Naive thymus-derived CD8-positive, alpha-beta T cell (primary cell): Measurements from ENCODE around the gene CDC16. TPM values are rescaled to one million over a fixed set of nuclear protein-coding genes. Genes with fewer than 3 reads are reported as not detected.

Experiments used
- ATAC-seq, 2 donors: fragments of 150-1000 bp; cut with Tn5 transposase in 1 of 2; sonication (Bioruptor Pico), chemical (Tn5 transposase) in 1 of 2; 1 replicate in 1 of 2; 2 replicates in 1 of 2; pipeline ENCODE4 v1.10.0; 2021; ENCODE audit warnings: mild to moderate bottlenecking in 2 of 2, moderate library complexity in 2 of 2
- POLR2A ChIA-PET: fragments of 350-600 bp; sonication (Branson Sonifier 250); formaldehyde crosslinking; loops from one replicate; lab custom pipeline; 2021; ENCODE audit warnings: antibody characterized with exemption; lab: Charles Lee
- DNase-seq, 10 donors: peaks; one replicate each; pipeline versions ENCODE4 v3.0.0 to v3.0.0-alpha.2; 2020 to 2022
- H3K27ac Mint-ChIP-seq, 10 donors: one replicate each; pipeline ENCODE4 v1.8.0; 2020 to 2022; ENCODE audit warnings: mild to moderate bottlenecking in 10 of 10, mixed read lengths in 10 of 10, moderate library complexity in 4 of 10, inconsistent platforms in 1 of 10
- H3K27me3 Mint-ChIP-seq, 5 donors: one replicate each; pipeline ENCODE4 v1.8.0; 2021 to 2022; ENCODE audit warnings: mixed read lengths in 5 of 5
- H3K36me3 Mint-ChIP-seq, 3 donors: one replicate each; pipeline ENCODE4 v1.8.0; 2020 to 2022; ENCODE audit warnings: mixed read lengths in 3 of 3, mild to moderate bottlenecking in 2 of 3, inconsistent platforms in 1 of 3
- H3K4me1 Mint-ChIP-seq, 4 donors: one replicate each; pipeline ENCODE4 v1.8.0; 2021 to 2022; ENCODE audit warnings: mixed read lengths in 4 of 4
- H3K4me3 Mint-ChIP-seq, 10 donors: one replicate each; pipeline ENCODE4 v1.8.0; 2020 to 2022; ENCODE audit warnings: mild to moderate bottlenecking in 10 of 10, mixed read lengths in 10 of 10, moderate library complexity in 6 of 10, inconsistent platforms in 1 of 10
- H3K9me3 Mint-ChIP-seq, 9 donors: one replicate each; pipeline ENCODE4 v1.8.0; 2020 to 2022; ENCODE audit warnings: mixed read lengths in 9 of 9, mild to moderate bottlenecking in 3 of 9, inconsistent platforms in 1 of 9, moderate library complexity in 1 of 9
- polyA plus RNA-seq, 3 donors: library from polyadenylated mRNA; unstranded; fragments of 300-500 nt; fragmentation: Illumina TruSeq; gene quantifications; one replicate each; pipeline ENCODE4 v1.2.3, GENCODE V29; 2021
- total RNA-seq, 8 experiments: library from RNA in 2 of 8; stranded (reverse) in 2 of 8; gene quantifications; one replicate each; pipeline ENCODE4 v1.2.3 and lab custom pipeline; 2021 to 2026

CDC16 gene
- total and polyA plus RNA-seq, 5 experiments from 2014 or later = 12.9 to 143 (median 19.6) TPM

DNA sequence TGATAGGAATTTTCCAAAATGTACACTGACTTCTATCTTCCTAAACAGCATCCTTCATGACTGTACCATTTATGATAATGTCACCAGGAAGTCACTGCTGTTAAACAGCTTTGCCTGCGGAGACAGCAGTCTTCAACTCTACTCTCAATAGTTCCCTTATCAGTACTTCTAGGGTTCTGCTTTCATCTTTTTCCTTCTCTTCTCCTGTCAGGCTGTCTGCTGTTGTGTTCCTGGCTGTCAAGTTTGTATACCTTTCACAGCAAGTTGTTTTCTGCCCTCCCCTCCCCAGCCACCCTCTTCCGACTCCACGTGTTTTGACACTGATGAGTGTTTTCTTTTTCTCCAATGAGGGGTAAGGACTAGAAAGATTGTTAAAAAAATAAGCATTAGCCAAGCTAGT lies 48.9 kb downstream of the CDC16 start:
- DNase-seq (no peak), ATAC-seq (no peak)
- peak overlapping the region in 6 of 10 donors; percentile 1 to 81 (median 54) for H3K27ac Mint-ChIP-seq
- peaks cover 6 to 53% (median 14%) of the 10 kb centered on the region in 3 donors for H3K36me3 Mint-ChIP-seq
- H3K27me3 Mint-ChIP-seq = no peaks in the 10 kb centered on the region
- H3K4me1 Mint-ChIP-seq = peaks cover 23 to 52% (median 43%) of the 10 kb centered on the region in 4 donors
- POLR2A ChIA-PET = no interaction called here
- peak overlapping the region; percentile 25 to 80 (median 58) for H3K4me3 Mint-ChIP-seq
- no peaks in the 10 kb centered on the region for H3K9me3 Mint-ChIP-seq

DNA sequence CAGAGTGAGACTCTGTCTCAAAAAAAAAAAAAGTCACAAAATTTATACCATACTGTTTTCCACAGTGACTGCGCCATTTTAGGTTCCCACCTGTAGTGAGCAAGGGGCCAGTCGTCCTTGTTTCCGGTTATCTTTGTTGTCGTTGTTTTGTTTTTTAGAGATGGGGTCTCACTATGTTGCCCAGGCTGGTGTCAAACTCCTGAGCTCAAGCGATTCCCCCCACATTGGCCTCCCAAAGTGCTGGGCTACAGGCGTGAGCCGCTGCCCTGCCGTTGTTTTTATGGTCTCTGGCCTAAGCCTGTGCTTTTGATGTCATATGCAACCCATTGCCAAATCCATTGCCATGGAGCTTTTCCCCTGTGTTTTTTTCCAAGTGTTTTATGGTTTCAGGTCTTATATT lies 50.0 kb downstream of the CDC16 start:
- Mint-ChIP-seq H3K4me1 (peaks cover 24 to 47% (median 36%) of the 10 kb centered on the region in 4 donors), H3K4me3 (peak overlapping the region in 6 of 10 donors; percentile 20 to 66 (median 36)), H3K36me3 (peaks cover 6 to 64% (median 14%) of the 10 kb centered on the region in 3 donors), H3K27ac (peak overlapping the region in 1 of 10 donors; percentile 31), H3K27me3 (no peaks in the 10 kb centered on the region), H3K9me3 (no peaks in the 10 kb centered on the region)
- ATAC-seq (no peak), DNase-seq (no peak)
- POLR2A ChIA-PET = no interaction called here

DNA sequence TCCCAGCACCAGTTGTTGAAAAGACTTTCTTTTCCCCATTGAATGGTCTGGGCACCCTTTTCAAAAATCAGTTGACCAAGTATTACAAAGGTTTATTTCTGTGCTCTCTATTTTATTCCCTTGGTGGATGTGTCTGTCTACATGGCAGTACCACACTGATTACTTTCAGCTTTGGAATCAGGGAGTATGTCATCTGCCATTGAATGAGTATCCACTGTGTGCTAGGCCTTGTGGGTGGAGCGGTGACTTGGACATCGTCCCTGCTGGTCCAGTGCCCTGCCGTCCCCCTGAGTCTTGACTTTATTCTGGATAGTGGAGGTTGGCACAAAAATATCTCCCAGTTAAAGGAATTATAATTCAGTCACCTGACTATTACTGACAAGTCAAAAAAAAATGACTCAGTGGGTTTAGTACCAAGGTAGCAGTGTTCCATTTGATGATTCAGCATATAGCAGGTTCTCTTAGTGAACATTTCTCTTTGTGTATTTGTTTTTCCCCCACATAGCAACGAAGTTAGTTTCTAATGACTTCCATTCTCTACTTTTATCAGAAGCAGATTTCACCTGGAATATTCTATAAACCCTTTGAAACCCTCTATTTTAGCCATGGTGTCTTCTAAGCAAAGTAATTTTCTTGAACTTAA lies 50.6 kb downstream of the CDC16 start:
- ATAC-seq (no peak), DNase-seq (no peak)
- Mint-ChIP-seq H3K36me3 (peaks cover 6 to 70% (median 14%) of the 10 kb centered on the region in 3 donors), H3K4me1 (peaks cover 20 to 42% (median 30%) of the 10 kb centered on the region in 4 donors), H3K27ac (peak overlapping the region in 1 of 10 donors; percentile 31), H3K27me3 (no peaks in the 10 kb centered on the region), H3K4me3 (peak overlapping the region in 5 of 10 donors; percentile 26 to 66 (median 40)), H3K9me3 (no peaks in the 10 kb centered on the region)
- POLR2A ChIA-PET = no interaction called here

DNA sequence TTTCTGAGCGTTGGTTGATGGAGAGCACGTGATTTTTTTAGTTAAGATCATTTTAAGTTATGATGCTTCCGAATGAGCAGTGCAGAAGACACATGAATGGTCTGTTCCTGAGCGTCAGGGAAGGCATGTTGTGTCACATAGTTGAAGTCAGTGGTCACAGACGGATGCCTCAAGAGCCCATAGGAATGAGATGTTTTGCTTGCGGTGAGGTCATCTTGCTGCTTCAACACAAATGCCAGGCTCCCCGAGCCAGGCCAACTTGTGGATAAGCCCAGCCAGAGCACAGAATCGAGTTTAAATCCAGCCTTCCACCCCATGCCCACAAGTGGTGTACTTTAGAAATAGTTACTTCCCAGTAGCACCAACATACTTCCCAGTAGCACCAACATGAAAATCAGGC lies 52.1 kb downstream of the CDC16 start:
- Mint-ChIP-seq H3K27me3 (no peaks in the 10 kb centered on the region), H3K9me3 (no peaks in the 10 kb centered on the region), H3K4me3 (no peak overlapping the region), H3K27ac (peak overlapping the region in 3 of 10 donors; percentile 48 to 81 (median 78)), H3K36me3 (peaks cover 10 to 84% (median 18%) of the 10 kb centered on the region in 3 donors), H3K4me1 (peaks cover 15 to 38% (median 23%) of the 10 kb centered on the region in 4 donors)
- DNase-seq = no peak
- ATAC-seq = no peak
- POLR2A ChIA-PET = no interaction called here

DNA sequence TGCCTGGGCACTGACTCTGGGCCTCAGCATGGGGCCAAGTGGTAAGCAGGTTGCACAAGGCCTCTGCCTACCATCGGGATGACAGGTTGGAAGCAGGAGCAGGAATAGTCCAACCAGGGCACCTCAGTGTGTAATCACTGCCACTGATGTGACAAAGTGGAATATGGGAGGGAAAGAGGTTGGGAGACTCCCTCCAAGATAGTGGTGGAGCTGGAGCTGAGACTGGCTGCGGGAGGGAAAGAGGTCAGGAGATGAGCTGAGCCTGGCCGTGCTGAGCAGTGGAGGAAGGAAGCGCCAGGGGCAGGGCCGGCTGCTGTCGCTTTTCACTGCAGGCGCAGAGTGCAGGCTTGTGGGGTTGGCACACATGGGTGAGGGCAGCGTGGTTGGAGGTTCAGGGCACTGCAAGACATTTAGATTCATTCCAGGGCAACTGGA lies 53.5 kb downstream of the CDC16 start:
- H3K9me3 Mint-ChIP-seq = no peaks in the 10 kb centered on the region
- POLR2A ChIA-PET = interaction anchor here (1.1 kb wide), 1 partner anchor 11 kb away, joined by 3 read pairs; no protein-coding TSS in a partner anchor
- H3K27me3 Mint-ChIP-seq = no peaks in the 10 kb centered on the region
- peak overlapping the region in 3 of 10 donors; percentile 31 to 76 (median 68) for H3K27ac Mint-ChIP-seq
- peaks cover 15 to 33% (median 20%) of the 10 kb centered on the region in 4 donors for H3K4me1 Mint-ChIP-seq
- DNase-seq = no peak
- no peak overlapping the region for H3K4me3 Mint-ChIP-seq
- ATAC-seq = no peak
- peaks cover 10 to 97% (median 20%) of the 10 kb centered on the region in 3 donors for H3K36me3 Mint-ChIP-seq

DNA sequence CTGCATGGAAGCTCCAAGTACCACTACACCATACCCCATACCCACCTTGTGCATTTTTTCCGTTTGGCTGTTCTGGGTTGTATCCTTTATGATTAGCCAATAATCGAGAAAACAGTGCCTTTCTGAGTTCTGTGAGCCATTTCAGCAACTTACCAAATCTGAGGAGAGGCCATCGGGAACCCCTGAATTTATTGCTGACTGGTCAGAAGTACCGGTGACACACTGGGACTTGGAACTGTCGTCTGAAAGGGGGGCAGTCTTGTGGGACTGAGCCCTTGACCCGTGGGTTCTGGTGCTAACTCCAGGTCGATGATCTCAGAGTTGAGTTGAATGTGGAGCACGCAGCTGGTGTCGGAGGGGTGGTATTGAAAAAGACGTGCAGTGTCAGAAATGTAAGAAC lies 61.8 kb downstream of the CDC16 start:
- POLR2A ChIA-PET = no interaction called here
- ATAC-seq = no peak
- Mint-ChIP-seq H3K27me3 (no peaks in the 10 kb centered on the region), H3K4me1 (peaks cover 0 to 10% (median 2%) of the 10 kb centered on the region in 4 donors), H3K4me3 (no peak overlapping the region), H3K27ac (peak overlapping the region in 1 of 10 donors; percentile 83), H3K36me3 (peaks cover 2 to 72% (median 8%) of the 10 kb centered on the region in 3 donors), H3K9me3 (no peaks in the 10 kb centered on the region)
- no peak for DNase-seq

DNA sequence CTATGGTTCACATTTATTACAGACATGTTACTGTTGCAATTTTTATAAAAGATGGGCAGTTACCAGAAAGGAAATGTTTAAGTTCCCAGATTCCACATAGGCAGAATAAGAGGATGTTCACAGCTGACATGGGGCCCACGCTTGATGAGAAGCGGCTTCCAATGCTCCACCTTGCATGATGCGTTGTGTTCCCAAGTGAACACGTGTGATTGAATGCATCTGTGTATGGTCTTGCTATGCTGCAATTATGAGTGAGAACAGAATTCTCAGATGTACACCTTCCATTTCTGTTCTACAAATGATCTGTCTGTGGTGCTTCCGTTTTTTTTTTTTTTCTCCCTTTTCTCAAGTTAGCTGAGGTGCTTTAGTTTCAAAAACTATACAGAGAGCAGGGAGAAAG lies 62.2 kb downstream of the CDC16 start:
- peaks cover 4 to 72% (median 9%) of the 10 kb centered on the region in 3 donors for H3K36me3 Mint-ChIP-seq
- no peaks in the 10 kb centered on the region for H3K9me3 Mint-ChIP-seq
- no peaks in the 10 kb centered on the region for H3K27me3 Mint-ChIP-seq
- peaks cover 0 to 12% (median under 1%) of the 10 kb centered on the region in 4 donors for H3K4me1 Mint-ChIP-seq
- no peak overlapping the region for H3K4me3 Mint-ChIP-seq
- POLR2A ChIA-PET = no interaction called here
- DNase-seq = no peak
- H3K27ac Mint-ChIP-seq = peak overlapping the region in 2 of 10 donors; percentile 18 to 22
- no peak for ATAC-seq

DNA sequence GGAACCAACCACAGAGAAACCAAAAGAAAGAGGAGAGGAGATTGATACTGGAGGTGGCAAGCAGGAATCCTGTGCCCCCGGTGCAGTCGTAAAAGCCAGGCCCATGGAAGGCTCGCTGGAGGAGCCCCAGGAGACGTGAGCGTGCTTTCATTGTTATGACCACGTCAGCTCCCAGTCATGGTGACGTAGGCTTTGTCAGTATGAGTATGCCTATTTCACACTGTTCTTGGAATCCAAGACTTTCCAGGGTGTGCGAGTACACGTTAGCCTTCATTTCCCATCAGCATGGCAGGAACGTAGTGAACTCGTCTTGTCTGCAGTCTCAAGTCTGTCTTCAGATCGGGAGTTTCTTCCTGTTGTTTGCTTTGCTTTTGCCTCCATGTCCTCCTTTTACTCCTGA lies 64.2 kb downstream of the CDC16 start:
- H3K4me1 Mint-ChIP-seq = peaks cover 0 to 12% (median under 1%) of the 10 kb centered on the region in 4 donors
- H3K9me3 Mint-ChIP-seq = no peaks in the 10 kb centered on the region
- POLR2A ChIA-PET = interaction anchor here (1.5 kb wide), 1 partner anchor 10 kb away, joined by 3 read pairs; no protein-coding TSS in a partner anchor
- H3K27ac Mint-ChIP-seq = peak overlapping the region in 2 of 10 donors; percentile 2 to 56
- ATAC-seq = no peak
- H3K4me3 Mint-ChIP-seq = no peak overlapping the region
- DNase-seq = no peak
- no peaks in the 10 kb centered on the region for H3K27me3 Mint-ChIP-seq
- peaks cover 4 to 72% (median 11%) of the 10 kb centered on the region in 3 donors for H3K36me3 Mint-ChIP-seq

DNA sequence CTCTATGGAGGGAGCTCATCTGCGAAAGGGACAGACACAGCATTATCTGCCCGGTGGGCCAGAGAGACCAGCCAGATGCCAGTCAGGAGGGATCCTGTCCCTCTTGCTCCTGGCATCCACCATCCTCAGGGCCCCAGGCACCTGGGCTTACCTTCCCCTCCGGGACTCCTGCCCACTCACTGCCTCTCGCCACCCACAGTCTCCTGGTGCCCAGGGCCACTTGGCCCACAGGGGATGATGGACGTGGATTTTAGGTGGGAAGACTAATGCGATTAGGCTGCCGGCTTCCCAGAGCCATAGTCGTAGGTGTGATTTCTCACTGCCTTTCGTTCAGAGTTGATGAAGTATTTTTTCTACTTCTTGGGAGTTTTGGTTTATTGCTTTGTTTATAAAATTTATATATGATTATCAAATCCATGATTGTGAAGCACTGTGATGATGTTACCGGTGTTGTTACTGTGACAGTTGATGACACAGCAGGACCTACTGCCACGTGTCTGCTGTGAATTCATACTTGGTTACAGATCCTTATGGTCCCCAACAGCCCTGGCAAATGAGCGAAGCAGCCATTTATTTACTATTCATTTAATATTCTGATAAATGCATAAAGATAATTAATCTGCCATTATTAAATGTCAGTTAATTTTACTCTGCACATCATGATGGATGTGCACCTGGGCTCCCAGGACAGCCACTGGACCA lies 65.1 kb downstream of the CDC16 start:
- Mint-ChIP-seq H3K4me1 (peaks cover 0 to 12% (median under 1%) of the 10 kb centered on the region in 4 donors), H3K27me3 (no peaks in the 10 kb centered on the region), H3K36me3 (peaks cover 9 to 70% (median 14%) of the 10 kb centered on the region in 3 donors), H3K27ac (peak overlapping the region in 1 of 10 donors; percentile 56), H3K4me3 (no peak overlapping the region), H3K9me3 (no peaks in the 10 kb centered on the region)
- POLR2A ChIA-PET = interaction anchor here (1.5 kb wide), 1 partner anchor 11 kb away, joined by 3 read pairs; no protein-coding TSS in a partner anchor
- no peak for DNase-seq
- no peak for ATAC-seq

DNA sequence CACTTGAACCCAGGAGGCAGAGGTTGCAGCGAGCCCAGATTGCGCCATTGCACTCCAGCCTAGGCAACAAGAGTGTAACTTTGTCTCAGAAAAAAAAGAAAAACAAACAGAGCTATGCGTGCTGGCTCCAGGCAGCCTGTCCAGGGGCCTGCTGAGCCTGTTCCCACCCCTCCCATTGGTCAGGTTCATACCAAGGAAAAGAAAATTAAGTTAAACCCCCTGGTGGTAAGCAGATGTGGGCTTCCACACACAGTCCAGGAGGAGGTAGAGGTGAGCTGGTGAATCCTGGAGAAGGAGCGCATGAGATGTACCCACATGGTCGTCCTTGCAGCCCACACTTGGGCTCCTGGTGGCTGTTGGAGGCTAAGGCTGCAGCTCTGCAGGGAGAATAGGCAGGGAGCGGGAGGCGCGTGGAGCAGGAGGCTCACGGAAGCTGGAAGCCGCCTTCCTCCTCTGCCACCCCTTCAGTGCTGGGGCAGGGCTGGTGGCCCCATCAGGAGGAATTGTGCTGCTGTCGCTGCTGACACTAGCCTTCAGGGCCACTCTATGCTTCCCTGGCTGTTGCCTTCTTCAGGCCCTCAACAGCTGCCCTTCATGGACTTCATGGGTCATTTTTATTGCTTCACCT lies 69.1 kb downstream of the CDC16 start:
- Mint-ChIP-seq H3K27me3 (no peaks in the 10 kb centered on the region), H3K36me3 (peaks cover 9 to 69% (median 29%) of the 10 kb centered on the region in 3 donors), H3K4me1 (peaks cover 0 to 8% (median 0%) of the 10 kb centered on the region in 4 donors), H3K4me3 (no peak overlapping the region), H3K27ac (no peak overlapping the region), H3K9me3 (no peaks in the 10 kb centered on the region)
- no peak for ATAC-seq
- no peak for DNase-seq
- POLR2A ChIA-PET = no interaction called here

DNA sequence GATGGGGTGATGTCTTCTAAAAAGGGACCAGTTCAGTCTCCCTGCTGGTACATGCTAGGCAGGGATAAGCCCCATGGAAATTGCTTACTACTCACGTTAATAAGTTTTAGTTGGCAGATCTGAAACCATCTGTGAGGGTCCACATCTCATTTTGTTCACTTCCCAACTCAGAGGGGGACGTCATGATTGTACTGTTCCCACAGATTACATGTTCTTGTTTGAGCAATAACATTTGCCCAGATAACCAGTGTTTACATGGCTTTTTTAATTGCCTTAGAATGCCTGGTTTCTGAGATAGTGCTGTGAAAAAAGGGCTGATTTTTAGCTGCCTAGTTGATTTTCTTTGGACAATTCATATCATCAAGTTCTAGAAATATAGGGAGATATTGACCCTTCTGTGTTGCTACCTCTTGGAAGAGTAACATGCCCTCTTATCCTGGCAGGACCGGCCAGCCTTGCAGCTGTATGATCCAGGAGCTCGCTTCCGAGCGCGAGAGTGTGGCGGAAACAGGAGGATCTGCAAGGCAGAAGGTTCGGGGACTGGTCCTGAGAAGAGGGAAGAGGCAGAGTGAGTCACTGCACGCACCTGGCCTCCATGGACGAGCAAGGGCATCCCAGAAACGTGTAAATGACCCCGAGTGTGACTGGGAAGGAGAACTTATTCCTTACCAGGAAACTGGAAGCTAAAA lies 69.8 kb downstream of the CDC16 start:
- no peaks in the 10 kb centered on the region for H3K27me3 Mint-ChIP-seq
- H3K4me1 Mint-ChIP-seq = peaks cover 0 to 3% (median 0%) of the 10 kb centered on the region in 4 donors
- POLR2A ChIA-PET = no interaction called here
- DNase-seq (no peak), ATAC-seq (no peak)
- H3K4me3 Mint-ChIP-seq = no peak overlapping the region
- no peaks in the 10 kb centered on the region for H3K9me3 Mint-ChIP-seq
- peak overlapping the region in 1 of 10 donors; percentile 67 for H3K27ac Mint-ChIP-seq
- H3K36me3 Mint-ChIP-seq = peaks cover 9 to 63% (median 29%) of the 10 kb centered on the region in 3 donors

DNA sequence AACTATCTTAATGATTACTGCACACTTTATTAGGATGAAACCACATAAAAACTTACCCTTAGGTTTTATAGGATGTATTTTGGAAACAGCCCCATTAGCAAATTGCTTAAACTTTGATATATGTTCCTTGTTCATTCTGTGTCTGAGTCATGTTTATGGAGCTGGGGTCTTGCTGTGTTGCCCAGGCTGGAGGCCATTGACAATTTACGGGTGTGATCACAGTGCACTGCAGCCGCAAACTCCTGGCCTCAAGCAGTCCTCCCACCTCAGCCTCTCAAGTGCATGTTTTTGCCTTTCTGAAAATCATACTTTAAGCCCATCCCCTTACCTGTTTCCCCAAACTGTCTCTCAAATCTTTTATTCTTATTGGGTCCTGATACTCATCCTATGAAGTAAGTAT lies 74.4 kb downstream of the CDC16 start:
- Mint-ChIP-seq H3K36me3 (peaks cover 8 to 24% (median 19%) of the 10 kb centered on the region in 3 donors), H3K4me3 (no peak overlapping the region), H3K4me1 (peaks cover 8 to 14% (median 13%) of the 10 kb centered on the region in 4 donors), H3K27ac (peak overlapping the region in 1 of 10 donors; percentile 31), H3K9me3 (no peaks in the 10 kb centered on the region), H3K27me3 (no peaks in the 10 kb centered on the region)
- ATAC-seq (no peak), DNase-seq (no peak)
- POLR2A ChIA-PET = no interaction called here
